Measurements from ENCODE around the gene TEKT1. TPM values are rescaled to one million over a fixed set of nuclear protein-coding genes. Genes with fewer than 3 reads are reported as not detected.

Gene TEKT1
- total and polyA plus RNA-seq, 2 experiments from 2014 or later, result not detected

GRCh38 chr17:6787081-6787693 is 44.3 kb downstream of the TEKT1 start:
- Mint-ChIP-seq H3K4me3 (no peak overlapping the region), H3K27ac (no peak overlapping the region), H3K4me1 (no peaks in the 10 kb centered on the region), H3K27me3 (ENCODE audit: insufficient read depth, low read depth, poor library complexity) (peaks cover 2% of the 10 kb centered on the region), H3K36me3 (ENCODE audit: low read depth) (no peaks in the 10 kb centered on the region), H3K9me3 (no peaks in the 10 kb centered on the region)
- no peak overlapping the region for H3K4me2 ChIP-seq
- TF ChIP-seq STAT1 (IDR thresholded peaks at IDR 0.05; ENCODE audit: unreplicated experiment) (no peak), ETS1 (IDR thresholded peaks at IDR 0.05) (no peak), ZNF462 (CRISPR knock-in tag; IDR thresholded peaks at IDR 0.05) (no peak), EZH2phosphoT487 (IDR thresholded peaks at IDR 0.05; ENCODE audit: unreplicated experiment) (no peak), ZNF114 (CRISPR knock-in tag; IDR thresholded peaks at IDR 0.05) (no peak), EZH2 (IDR thresholded peaks at IDR 0.05; ENCODE audit: low read depth, unreplicated experiment) (no peak), JUNB (IDR thresholded peaks at IDR 0.05; ENCODE audit: unreplicated experiment) (no peak), NANOG (IDR thresholded peaks at IDR 0.05; ENCODE audit: borderline replicate concordance) (no peak), CREB1 (CRISPR knock-in tag; IDR thresholded peaks at IDR 0.05; ENCODE audit: low read depth) (no peak), POLR2AphosphoS5 (IDR thresholded peaks at IDR 0.05; ENCODE audit: low read depth) (no peak), ZNF331 (CRISPR knock-in tag; IDR thresholded peaks at IDR 0.05; ENCODE audit: low read depth) (no peak)
- TF ChIP-seq, protein P1, sequence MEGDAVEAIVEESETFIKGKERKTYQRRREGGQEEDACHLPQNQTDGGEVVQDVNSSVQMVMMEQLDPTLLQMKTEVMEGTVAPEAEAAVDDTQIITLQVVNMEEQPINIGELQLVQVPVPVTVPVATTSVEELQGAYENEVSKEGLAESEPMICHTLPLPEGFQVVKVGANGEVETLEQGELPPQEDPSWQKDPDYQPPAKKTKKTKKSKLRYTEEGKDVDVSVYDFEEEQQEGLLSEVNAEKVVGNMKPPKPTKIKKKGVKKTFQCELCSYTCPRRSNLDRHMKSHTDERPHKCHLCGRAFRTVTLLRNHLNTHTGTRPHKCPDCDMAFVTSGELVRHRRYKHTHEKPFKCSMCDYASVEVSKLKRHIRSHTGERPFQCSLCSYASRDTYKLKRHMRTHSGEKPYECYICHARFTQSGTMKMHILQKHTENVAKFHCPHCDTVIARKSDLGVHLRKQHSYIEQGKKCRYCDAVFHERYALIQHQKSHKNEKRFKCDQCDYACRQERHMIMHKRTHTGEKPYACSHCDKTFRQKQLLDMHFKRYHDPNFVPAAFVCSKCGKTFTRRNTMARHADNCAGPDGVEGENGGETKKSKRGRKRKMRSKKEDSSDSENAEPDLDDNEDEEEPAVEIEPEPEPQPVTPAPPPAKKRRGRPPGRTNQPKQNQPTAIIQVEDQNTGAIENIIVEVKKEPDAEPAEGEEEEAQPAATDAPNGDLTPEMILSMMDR (conservative IDR thresholded peaks at IDR 0.05; ENCODE audit: low read depth in 2 of 2), result no peak
- TF ChIP-seq, protein P2, sequence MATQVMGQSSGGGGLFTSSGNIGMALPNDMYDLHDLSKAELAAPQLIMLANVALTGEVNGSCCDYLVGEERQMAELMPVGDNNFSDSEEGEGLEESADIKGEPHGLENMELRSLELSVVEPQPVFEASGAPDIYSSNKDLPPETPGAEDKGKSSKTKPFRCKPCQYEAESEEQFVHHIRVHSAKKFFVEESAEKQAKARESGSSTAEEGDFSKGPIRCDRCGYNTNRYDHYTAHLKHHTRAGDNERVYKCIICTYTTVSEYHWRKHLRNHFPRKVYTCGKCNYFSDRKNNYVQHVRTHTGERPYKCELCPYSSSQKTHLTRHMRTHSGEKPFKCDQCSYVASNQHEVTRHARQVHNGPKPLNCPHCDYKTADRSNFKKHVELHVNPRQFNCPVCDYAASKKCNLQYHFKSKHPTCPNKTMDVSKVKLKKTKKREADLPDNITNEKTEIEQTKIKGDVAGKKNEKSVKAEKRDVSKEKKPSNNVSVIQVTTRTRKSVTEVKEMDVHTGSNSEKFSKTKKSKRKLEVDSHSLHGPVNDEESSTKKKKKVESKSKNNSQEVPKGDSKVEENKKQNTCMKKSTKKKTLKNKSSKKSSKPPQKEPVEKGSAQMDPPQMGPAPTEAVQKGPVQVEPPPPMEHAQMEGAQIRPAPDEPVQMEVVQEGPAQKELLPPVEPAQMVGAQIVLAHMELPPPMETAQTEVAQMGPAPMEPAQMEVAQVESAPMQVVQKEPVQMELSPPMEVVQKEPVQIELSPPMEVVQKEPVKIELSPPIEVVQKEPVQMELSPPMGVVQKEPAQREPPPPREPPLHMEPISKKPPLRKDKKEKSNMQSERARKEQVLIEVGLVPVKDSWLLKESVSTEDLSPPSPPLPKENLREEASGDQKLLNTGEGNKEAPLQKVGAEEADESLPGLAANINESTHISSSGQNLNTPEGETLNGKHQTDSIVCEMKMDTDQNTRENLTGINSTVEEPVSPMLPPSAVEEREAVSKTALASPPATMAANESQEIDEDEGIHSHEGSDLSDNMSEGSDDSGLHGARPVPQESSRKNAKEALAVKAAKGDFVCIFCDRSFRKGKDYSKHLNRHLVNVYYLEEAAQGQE (IDR thresholded peaks at IDR 0.05; ENCODE audit: unreplicated experiment), result no peak
- no peak overlapping the region for H3K27ac ChIP-seq (ENCODE audit: low read depth)
- no peaks in the 10 kb centered on the region for H3K36me3 ChIP-seq (ENCODE audit: insufficient read depth)
- no peaks in the 10 kb centered on the region for H3K27me3 ChIP-seq (ENCODE audit: insufficient read depth)
- no peaks in the 10 kb centered on the region for H3K79me2 ChIP-seq (replicated peaks; ENCODE audit: insufficient read depth)
- H3K9me2 ChIP-seq (ENCODE audit: insufficient read depth), result no peaks in the 10 kb centered on the region
- H3K4me3 ChIP-seq, result no peak overlapping the region
- no peaks in the 10 kb centered on the region for H4K20me1 ChIP-seq (replicated peaks; ENCODE audit: insufficient read depth)
- no peaks in the 10 kb centered on the region for H3F3A ChIP-seq (replicated peaks; ENCODE audit: low read depth)
- H2AFZ ChIP-seq, result no peak overlapping the region
- ATAC-seq (no peak), DNase-seq (ENCODE audit: low spot score) (no peak)
- H3K4me1 ChIP-seq (ENCODE audit: insufficient read depth), result no peaks in the 10 kb centered on the region

Data from GM23338 (cell line).